K562 (cell line): ENCODE results near the gene IL37. TPM values are rescaled to one million over a fixed set of nuclear protein-coding genes. Genes with fewer than 3 reads are reported as not detected.

Source experiments
- ATAC-seq: fragments of 200-7000 bp; cut with Tn5 transposase; 3 replicates; pipeline ENCODE4 v1.9.1; 2020; ENCODE audit warnings: moderate library complexity
- BruUV-seq: library from RNA; stranded (reverse); fragments of 400-500 nt; replicated peaks from 2 replicates; lab custom pipeline; 2021; lab: Mats Ljungman, UMichigan
- CTCF ChIA-PET: fragments of 300-600 bp; formaldehyde crosslinking; extraction: SDS; loops from one replicate; lab custom pipeline; 2021; ENCODE audit warnings: low intra/inter-chr PET ratio; lab: Yijun Ruan, JAX
- POLR2A ChIA-PET: fragments of 300-600, 350-650 bp; sonication (Branson Sonifier 250); formaldehyde crosslinking; extraction: SDS; loops from one replicate; lab custom pipeline; 2021; ENCODE audit warnings: antibody characterized with exemption, inconsistent platforms; lab: Yijun Ruan, JAX
- DNase-seq, 4 experiments: peaks; one replicate each; pipeline versions ENCODE4 v3.0.0 to v3.0.0-alpha.2; 2011 to 2018; ENCODE audit warnings: low spot score in 3 of 4, mixed read lengths in 3 of 4; ENCODE audit errors: extremely low read depth in 1 of 4
- FAIRE-seq: peaks from 2 replicates; lab custom pipeline; 2011; peaks lifted over from hg19 to GRCh38; lab: Jason Lieb, UNC
- H2AFZ ChIP-seq: 2 replicates; pipeline ENCODE4 v1.6.0; 2011; ENCODE audit warnings: low read depth, low read length, control low read depth, inconsistent platforms
- H3K27ac ChIP-seq: fragments of 200-600 bp; 3 replicates; pipeline ENCODE4 v1.8.0; 2011; ENCODE audit warnings: low read depth, mild to moderate bottlenecking, control low read depth, inconsistent platforms, low read length, moderate library complexity, mixed read lengths; ENCODE audit errors: extremely low read depth
- H3K27me3 ChIP-seq, 2 experiments: fragments of 300-600 bp in 1 of 2; 2 replicates in 1 of 2; 3 replicates in 1 of 2; pipeline versions ENCODE4 v1.6.0 to v1.8.0; 2011; ENCODE audit warnings: inconsistent platforms in 2 of 2, low read length in 2 of 2, mild to moderate bottlenecking in 1 of 2, mixed read lengths in 1 of 2, moderate library complexity in 1 of 2; ENCODE audit not compliant: control insufficient read depth in 2 of 2, insufficient read depth in 2 of 2
- H3K36me3 ChIP-seq: fragments of 300-600 bp; 3 replicates; pipeline ENCODE4 v1.8.0; 2011; ENCODE audit warnings: mild to moderate bottlenecking, low read length, inconsistent platforms; ENCODE audit not compliant: control insufficient read depth, insufficient read depth
- H3K4me1 ChIP-seq, 2 experiments: fragments of 200-600 bp in 1 of 2; replicated peaks in 1 of 2; 2 replicates in 1 of 2; 3 replicates in 1 of 2; pipeline versions ENCODE4 v1.5.1 to v1.8.0; 2011; ENCODE audit warnings: inconsistent platforms in 2 of 2, low read length in 2 of 2, mild to moderate bottlenecking in 1 of 2, mixed read lengths in 1 of 2, moderate library complexity in 1 of 2; ENCODE audit not compliant: control insufficient read depth in 2 of 2, insufficient read depth in 2 of 2
- H3K4me2 ChIP-seq: 2 replicates; pipeline ENCODE4 v1.6.1; 2011; ENCODE audit warnings: low read length, control low read depth, inconsistent platforms, mixed read lengths; ENCODE audit not compliant: insufficient read depth
- H3K4me3 ChIP-seq: fragments of 200-600 bp; sonication (generic), shearing (Covaris generic); 2 replicates; pipeline ENCODE4 v1.5.1; 2016; ENCODE audit warnings: control low read depth, inconsistent platforms
- H3K79me2 ChIP-seq: fragments of 200-600 bp; 3 replicates; pipeline ENCODE4 v1.8.0; 2011; ENCODE audit warnings: low read length, inconsistent platforms; ENCODE audit not compliant: control insufficient read depth, insufficient read depth
- H3K9ac ChIP-seq, 2 experiments: 2 replicates each; pipeline versions ENCODE4 v1.6.0 to v1.6.1; 2011; ENCODE audit warnings: low read depth in 2 of 2, low read length in 2 of 2, control low read depth in 1 of 2, inconsistent platforms in 1 of 2, mild to moderate bottlenecking in 1 of 2, mixed read lengths in 1 of 2; ENCODE audit not compliant: insufficient read depth in 1 of 2
- H3K9me1 ChIP-seq: one replicate; pipeline ENCODE4 v1.6.0; 2011; ENCODE audit warnings: inconsistent platforms, mild to moderate bottlenecking, low read length, moderate library complexity; ENCODE audit not compliant: control insufficient read depth, insufficient read depth
- H3K9me3 ChIP-seq: replicated peaks from 2 replicates; pipeline ENCODE4 v1.5.1; 2011; ENCODE audit warnings: low read depth, low read length, inconsistent platforms; ENCODE audit not compliant: control insufficient read depth, insufficient read depth
- H4K20me1 ChIP-seq: replicated peaks from 2 replicates; pipeline ENCODE4 v1.6.1; 2011; ENCODE audit warnings: low read length, inconsistent platforms, mixed read lengths; ENCODE audit not compliant: control insufficient read depth, insufficient read depth
- CEBPZ ChIP-seq: fragments of 150-350 bp; IDR thresholded peaks from 2 replicates; pipeline ENCODE4 v1.6.1; 2014; ENCODE audit warnings: low read depth, mild to moderate bottlenecking, low read length, borderline replicate concordance
- CHD7 ChIP-seq: fragments of 200-600 bp; sonication (generic); IDR thresholded peaks from one replicate; pipeline ENCODE4 v1.6.1; 2012; ENCODE audit warnings: mild to moderate bottlenecking, low read depth, low read length, inconsistent platforms
- COPS2 ChIP-seq: fragments of 450-650 bp; conservative IDR thresholded peaks from 2 replicates; pipeline ENCODE4 v1.6.1; 2016; ENCODE audit warnings: mild to moderate bottlenecking, moderate library complexity
- GATA2 ChIP-seq: sonication (generic); formaldehyde crosslinking; IDR thresholded peaks from 2 replicates; pipeline ENCODE4 v1.4.0; 2020; ENCODE audit warnings: mild to moderate bottlenecking, missing genetic modification reagents
- MED1 ChIP-seq: sonication (generic); formaldehyde crosslinking; IDR thresholded peaks from 2 replicates; pipeline ENCODE4 v1.8.1; 2023; ENCODE audit warnings: missing genetic modification reagents, borderline replicate concordance
- NFE2 ChIP-seq: IDR thresholded peaks from 2 replicates; pipeline ENCODE4 v1.6.1; 2014; ENCODE audit warnings: antibody characterized with exemption, low read depth
- ZNF589 ChIP-seq: fragments of 200-800 bp; sonication (Bioruptor generic); IDR thresholded peaks from 2 replicates; pipeline ENCODE4 v1.6.1; 2016; ENCODE audit warnings: low read depth, missing genetic modification characterization, missing compliant biosample characterization
- WGBS: fragments of 100-300 bp; shearing (Covaris generic); methylation state at CpG from one replicate; pipeline ENCODE4 v1.1.6; 2016; ENCODE audit warnings: low coverage, mixed read lengths; ENCODE audit not compliant: insufficient coverage; ENCODE audit errors: missing lambda C conversion rate; 5-methylcytosine and 5-hydroxymethylcytosine counted together
- in situ Hi-C: fragments of 300-500 bp; cut with MboI; formaldehyde crosslinking; loops from 4 replicates; pipeline ENCODE4 v1.15.0; 2018; ENCODE audit warnings: inconsistent platforms, mixed read lengths
- intact Hi-C: fragments of 100-400 bp; cut with micrococcal nuclease; formaldehyde crosslinking; loops from 2 replicates; pipeline ENCODE4 v1.14.2; 2022
- polyA plus RNA-seq, 8 experiments: library from polyadenylated mRNA; depleted of rRNA in 4 of 8; stranded (reverse) in 5 of 8; unstranded in 3 of 8; fragments of >200 nt; fragmentation: Nextera tagmentation in 2 of 8; fragmentation: Illumina TruSeq in 1 of 8; extraction: Ambion mirVana in 2 of 8; extraction: Trizol in 1 of 8; gene quantifications; 2 replicates each; pipeline versions ENCODE4 v1.2.1 to v1.2.3, GENCODE V29; 2011 to 2014; ENCODE audit warnings: inconsistent platforms in 1 of 8, missing spikeins in 1 of 8
- total RNA-seq, 7 experiments: library from RNA; depleted of rRNA in 6 of 7; stranded (reverse); fragments of >200 nt in 6 of 7; fragmentation: Illumina TruSeq in 2 of 7; extraction: Trizol in 2 of 7; gene quantifications; 2 replicates each; pipeline versions ENCODE4 v1.2.1 to v1.2.3, GENCODE V29; 2011 to 2021; ENCODE audit warnings: low replicate concordance in 1 of 7

IL37 gene
- total and polyA plus RNA-seq, 9 of the 15 experiments (the other 6 are each of a cell fraction or from before 2014, with no cell fraction given), result not detected

DNA sequence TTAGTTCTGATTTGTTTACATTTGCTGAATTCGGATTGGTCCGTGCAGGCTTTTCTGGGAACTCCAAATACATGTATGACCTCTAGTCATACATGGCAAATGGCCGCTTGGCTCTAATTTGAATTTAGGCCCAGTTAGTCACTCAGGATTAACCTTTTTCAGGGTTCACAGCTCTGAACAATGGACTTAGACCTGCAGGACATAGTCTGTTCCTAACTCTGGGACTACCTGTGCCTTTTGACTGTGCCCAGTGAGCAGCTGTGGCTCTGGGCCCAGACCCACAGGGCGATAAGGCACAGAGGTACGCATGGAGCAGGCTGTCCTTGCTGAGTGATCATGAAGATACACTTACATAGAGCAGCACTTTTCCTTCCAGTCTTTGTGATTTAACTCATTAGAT is 28.5 kb downstream of the IL37 start:
- no peaks in the 10 kb centered on the region for H3K36me3 ChIP-seq
- no TSS peak for BruUV-seq
- no peak for FAIRE-seq
- H4K20me1 ChIP-seq, result no peaks in the 10 kb centered on the region
- ChIA-PET POLR2A (no interaction called here), CTCF (no interaction called here)
- H3K9me1 ChIP-seq, result no peaks in the 10 kb centered on the region
- no peak overlapping the region for H3K4me2 ChIP-seq
- H3K79me2 ChIP-seq, result no peaks in the 10 kb centered on the region
- no peak overlapping the region for H3K27ac ChIP-seq
- H3K4me3 ChIP-seq, result no peak overlapping the region
- 26% methylated on average over 5 of the region's 5 CpGs for WGBS
- no peak for ATAC-seq
- no peaks in the 10 kb centered on the region for H3K9me3 ChIP-seq
- DNase-seq, result no peak
- in situ Hi-C loops (no loop called here), intact Hi-C loops (loop anchor here (5.0 kb wide), 1 partner anchor 37 kb away; no protein-coding TSS in a partner anchor)
- H3K4me1 ChIP-seq, result peaks cover 0 to 14% of the 10 kb centered on the region in 2 experiments; a peak in 2 of 5 replicates
- no peak overlapping the region for H3K9ac ChIP-seq
- no peaks in the 10 kb centered on the region for H3K27me3 ChIP-seq
- H2AFZ ChIP-seq, result no peak overlapping the region
- TF ChIP-seq ZNF589 (CRISPR knock-in tag) (no peak), NFE2 (no peak), COPS2 (no peak), CHD7 (no peak), GATA2 (no peak), CEBPZ (no peak), MED1 (no peak)
